ENCODE data around the gene GLP1R. TPM values are rescaled to one million over a fixed set of nuclear protein-coding genes. Genes with fewer than 3 reads are reported as not detected.
A peak's percentile ranks its signal among the peaks of the same experiment; 100 is the strongest.

The GLP1R gene
- total RNA-seq, 1 experiment from 2014 or later, result 0.85 TPM

DNA sequence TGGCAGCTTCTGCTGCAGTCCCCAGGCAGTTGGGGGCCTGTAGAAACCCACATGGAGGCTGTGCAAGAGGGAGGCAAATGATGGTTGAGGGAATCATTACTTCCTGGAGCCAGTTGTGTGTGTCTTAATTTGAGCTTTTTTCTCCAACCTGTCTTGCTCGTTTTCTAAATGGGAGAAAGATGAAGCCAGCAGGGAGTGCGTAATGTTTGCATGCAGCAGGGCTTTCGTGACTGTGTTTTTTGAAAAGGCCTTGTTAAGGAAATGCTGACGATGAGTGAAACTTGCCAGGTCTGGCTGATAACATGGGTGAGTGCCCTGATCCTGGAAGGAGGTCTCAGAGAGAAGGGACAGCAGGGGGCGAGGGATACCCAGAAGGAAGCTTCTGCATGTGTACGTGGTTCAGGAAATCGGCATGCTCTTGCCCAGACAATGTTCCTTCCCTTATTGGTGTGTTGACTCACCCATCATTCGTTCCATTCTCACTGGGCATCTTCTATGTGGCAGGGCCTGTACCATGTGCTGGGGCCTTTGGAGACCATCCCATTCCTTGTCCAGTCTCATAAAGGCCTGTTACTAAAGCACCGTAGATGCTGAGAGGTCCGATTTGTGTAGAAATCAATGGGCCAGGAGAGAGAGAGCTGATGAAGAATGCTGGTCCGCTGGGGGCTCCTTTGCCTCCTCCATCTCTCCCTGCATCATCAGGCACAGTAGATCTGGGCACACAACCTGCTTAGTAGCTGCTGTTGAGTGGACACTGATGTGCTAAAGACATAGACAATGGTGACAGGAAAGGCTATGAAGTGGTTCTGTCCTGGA, 27.4 kb downstream of the GLP1R start:
- no peak overlapping the region for H3K27ac Mint-ChIP-seq
- WGBS (ENCODE audit: extremely low coverage, insufficient read length, low lambda C conversion rate), result no CpG with 5 or more reads among the region's 11 CpGs

More for the DNA sequence above, 27.4 kb downstream of the GLP1R start:
- H4K91ac ChIP-seq (ENCODE audit: insufficient read length, low read depth, low read length), result no peak overlapping the region
- H2BK12ac ChIP-seq (ENCODE audit: insufficient read length, low read depth, low read length), result no peak overlapping the region
- no peak overlapping the region for H3K9ac ChIP-seq (ENCODE audit: extremely low read depth, insufficient read length, low read length)
- H3K4me1 ChIP-seq (ENCODE audit: insufficient read depth, low read length), result peaks cover 2% of the 10 kb centered on the region; the same call in 1 of the 2 replicates
- H3K27me3 ChIP-seq (ENCODE audit: insufficient read depth, low read length), result no peaks in the 10 kb centered on the region
- no peak overlapping the region for H2AK5ac ChIP-seq (ENCODE audit: insufficient read length, low read length)
- H3K23ac ChIP-seq (ENCODE audit: insufficient read length, low read depth, low read length), result no peak overlapping the region
- no peak overlapping the region for H3K4ac ChIP-seq (ENCODE audit: low read depth, low read length)
- peak; percentile 13 for DNase-seq
- no peak overlapping the region for H2BK5ac ChIP-seq (ENCODE audit: insufficient read length, low read length)
- H3K4me3 Mint-ChIP-seq, result no peak overlapping the region; a peak in 1 of 5 replicates
- H3K9me3 Mint-ChIP-seq, result no peaks in the 10 kb centered on the region
- H4K20me1 ChIP-seq (ENCODE audit: control insufficient read depth, insufficient read depth, insufficient read length), result no peaks in the 10 kb centered on the region
- no peak overlapping the region for H3K56ac ChIP-seq (ENCODE audit: insufficient read length, low read depth, low read length)
- H3T11ph ChIP-seq (ENCODE audit: low read length), result no peak overlapping the region
- H2AFZ ChIP-seq (ENCODE audit: low read length), result no peak overlapping the region
- no peak overlapping the region for H3K4me2 ChIP-seq (ENCODE audit: insufficient read depth, insufficient read length, low read length)
- TF ChIP-seq, protein P1, sequence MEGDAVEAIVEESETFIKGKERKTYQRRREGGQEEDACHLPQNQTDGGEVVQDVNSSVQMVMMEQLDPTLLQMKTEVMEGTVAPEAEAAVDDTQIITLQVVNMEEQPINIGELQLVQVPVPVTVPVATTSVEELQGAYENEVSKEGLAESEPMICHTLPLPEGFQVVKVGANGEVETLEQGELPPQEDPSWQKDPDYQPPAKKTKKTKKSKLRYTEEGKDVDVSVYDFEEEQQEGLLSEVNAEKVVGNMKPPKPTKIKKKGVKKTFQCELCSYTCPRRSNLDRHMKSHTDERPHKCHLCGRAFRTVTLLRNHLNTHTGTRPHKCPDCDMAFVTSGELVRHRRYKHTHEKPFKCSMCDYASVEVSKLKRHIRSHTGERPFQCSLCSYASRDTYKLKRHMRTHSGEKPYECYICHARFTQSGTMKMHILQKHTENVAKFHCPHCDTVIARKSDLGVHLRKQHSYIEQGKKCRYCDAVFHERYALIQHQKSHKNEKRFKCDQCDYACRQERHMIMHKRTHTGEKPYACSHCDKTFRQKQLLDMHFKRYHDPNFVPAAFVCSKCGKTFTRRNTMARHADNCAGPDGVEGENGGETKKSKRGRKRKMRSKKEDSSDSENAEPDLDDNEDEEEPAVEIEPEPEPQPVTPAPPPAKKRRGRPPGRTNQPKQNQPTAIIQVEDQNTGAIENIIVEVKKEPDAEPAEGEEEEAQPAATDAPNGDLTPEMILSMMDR (conservative IDR thresholded peaks at IDR 0.05), result no peak
- no peak overlapping the region for H4K8ac ChIP-seq (replicated peaks; ENCODE audit: insufficient read length, low read depth, low read length)
- no peak overlapping the region for H2BK120ac ChIP-seq (ENCODE audit: low read depth, low read length, poor library complexity, severe bottlenecking)
- H3K27me3 Mint-ChIP-seq (ENCODE audit: low read depth), result peaks cover 17% of the 10 kb centered on the region
- H3K79me2 ChIP-seq (ENCODE audit: insufficient read depth, low read length), result no peaks in the 10 kb centered on the region
- H3K9me3 ChIP-seq (ENCODE audit: control insufficient read depth, low read depth, low read length), result no peaks in the 10 kb centered on the region
- H2BK15ac ChIP-seq (ENCODE audit: low read depth, low read length), result no peak overlapping the region
- H3K27ac ChIP-seq (ENCODE audit: insufficient read length, low read depth, low read length), result no peak overlapping the region
- no peaks in the 10 kb centered on the region for H3K79me1 ChIP-seq (ENCODE audit: insufficient read depth, low read depth, low read length, poor library complexity, severe bottlenecking)
- no peaks in the 10 kb centered on the region for H3K36me3 Mint-ChIP-seq (ENCODE audit: insufficient read depth in 1 of 3, low read depth in 3 of 3)
- no peak overlapping the region for H3K14ac ChIP-seq (ENCODE audit: insufficient read depth, low read length)
- no peak overlapping the region for H4K5ac ChIP-seq (ENCODE audit: insufficient read length, low read depth, low read length)
- no peak overlapping the region for H3K18ac ChIP-seq (ENCODE audit: insufficient read length, low read depth, low read length)
- H3K23me2 ChIP-seq (ENCODE audit: insufficient read length, low read depth, low read length, poor library complexity, severe bottlenecking), result no peaks in the 10 kb centered on the region
- H2BK20ac ChIP-seq (ENCODE audit: low read depth, low read length, poor library complexity, severe bottlenecking), result no peak overlapping the region
- H3K4me1 Mint-ChIP-seq, result peaks cover 13 to 18% of the 10 kb centered on the region in 2 experiments
